ENCODE results near the gene PODXL2.

DNA sequence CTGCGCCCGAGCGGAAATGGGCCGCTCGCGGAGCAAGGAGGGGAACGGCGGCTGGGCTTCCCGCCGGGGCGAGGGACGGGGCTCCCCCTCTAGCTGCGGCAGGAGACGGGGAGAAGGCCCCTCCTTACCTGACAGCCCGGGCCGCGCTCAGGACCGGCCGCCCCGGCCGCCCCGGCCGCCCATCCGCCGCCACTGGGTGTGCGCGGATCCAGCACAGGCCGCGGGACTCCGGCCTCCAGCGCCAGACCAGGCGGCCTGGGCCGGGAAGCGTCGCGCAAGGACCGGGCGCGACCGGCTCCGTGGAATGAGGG, 38.7 kb upstream of the PODXL2 start:
- TF ChIP-seq, protein P1, sequence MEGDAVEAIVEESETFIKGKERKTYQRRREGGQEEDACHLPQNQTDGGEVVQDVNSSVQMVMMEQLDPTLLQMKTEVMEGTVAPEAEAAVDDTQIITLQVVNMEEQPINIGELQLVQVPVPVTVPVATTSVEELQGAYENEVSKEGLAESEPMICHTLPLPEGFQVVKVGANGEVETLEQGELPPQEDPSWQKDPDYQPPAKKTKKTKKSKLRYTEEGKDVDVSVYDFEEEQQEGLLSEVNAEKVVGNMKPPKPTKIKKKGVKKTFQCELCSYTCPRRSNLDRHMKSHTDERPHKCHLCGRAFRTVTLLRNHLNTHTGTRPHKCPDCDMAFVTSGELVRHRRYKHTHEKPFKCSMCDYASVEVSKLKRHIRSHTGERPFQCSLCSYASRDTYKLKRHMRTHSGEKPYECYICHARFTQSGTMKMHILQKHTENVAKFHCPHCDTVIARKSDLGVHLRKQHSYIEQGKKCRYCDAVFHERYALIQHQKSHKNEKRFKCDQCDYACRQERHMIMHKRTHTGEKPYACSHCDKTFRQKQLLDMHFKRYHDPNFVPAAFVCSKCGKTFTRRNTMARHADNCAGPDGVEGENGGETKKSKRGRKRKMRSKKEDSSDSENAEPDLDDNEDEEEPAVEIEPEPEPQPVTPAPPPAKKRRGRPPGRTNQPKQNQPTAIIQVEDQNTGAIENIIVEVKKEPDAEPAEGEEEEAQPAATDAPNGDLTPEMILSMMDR (IDR thresholded peaks at IDR 0.05), result no peak
- no peak for TF ChIP-seq EZH2 (IDR thresholded peaks at IDR 0.05; ENCODE audit: borderline replicate concordance, insufficient read depth, low read depth, low read length, poor library complexity, severe bottlenecking)

Measured in B cell (primary cell).